ENCODE results near the gene ARHGAP15. TPM values are rescaled to one million over a fixed set of nuclear protein-coding genes. Genes with fewer than 3 reads are reported as not detected.

ARHGAP15 gene
- total RNA-seq, 1 donor from 2014 or later: 9.1 TPM

GRCh38 chr2:143482771-143483170 is 353.6 kb downstream of the ARHGAP15 start:
- intact Hi-C loops (cut with DNase I): no loop called here
- no peak for DNase-seq (ENCODE audit: extremely low spot score in 2 of 2)
- TF ChIP-seq CTCF (IDR thresholded peaks at IDR 0.05) (no peak), POLR2AphosphoS5 (IDR thresholded peaks at IDR 0.05; ENCODE audit: insufficient read depth in 1 of 2, low read depth in 1 of 2) (no peak), POLR2A (IDR thresholded peaks at IDR 0.05) (no peak)
- no peaks in the 10 kb centered on the region for H3K27me3 ChIP-seq
- no peaks in the 10 kb centered on the region for H3K36me3 ChIP-seq
- H3K4me1 ChIP-seq: peaks cover 16% of the 10 kb centered on the region
- peak overlapping the region; percentile 47 for H3K27ac ChIP-seq
- H3K4me3 ChIP-seq: no peak overlapping the region
- H3K9me3 ChIP-seq: no peaks in the 10 kb centered on the region

GRCh38 chr2:143486976-143487375 is 357.8 kb downstream of the ARHGAP15 start:
- TF ChIP-seq CTCF (IDR thresholded peaks at IDR 0.05) (no peak), POLR2A (IDR thresholded peaks at IDR 0.05) (no peak), POLR2AphosphoS5 (IDR thresholded peaks at IDR 0.05; ENCODE audit: insufficient read depth in 1 of 2, low read depth in 1 of 2) (no peak)
- intact Hi-C loops (cut with DNase I): no loop called here

GRCh38 chr2:143489145-143489544 is 359.9 kb downstream of the ARHGAP15 start:
- TF ChIP-seq CTCF (IDR thresholded peaks at IDR 0.05) (no peak), POLR2AphosphoS5 (IDR thresholded peaks at IDR 0.05; ENCODE audit: insufficient read depth in 1 of 2, low read depth in 1 of 2) (no peak), POLR2A (IDR thresholded peaks at IDR 0.05) (no peak)
- intact Hi-C loops (cut with DNase I): no loop called here
- no peak for DNase-seq (ENCODE audit: extremely low spot score in 2 of 2)
- H3K4me3 ChIP-seq: no peak overlapping the region
- H3K27ac ChIP-seq: no peak overlapping the region
- H3K4me1 ChIP-seq: no peaks in the 10 kb centered on the region
- no peaks in the 10 kb centered on the region for H3K9me3 ChIP-seq
- no peaks in the 10 kb centered on the region for H3K27me3 ChIP-seq
- no peaks in the 10 kb centered on the region for H3K36me3 ChIP-seq

More at GRCh38 chr2:143486976-143487375, 357.8 kb downstream of the ARHGAP15 start:
- Histone ChIP-seq H3K9me3 (no peaks in the 10 kb centered on the region), H3K4me3 (no peak overlapping the region), H3K4me1 (peaks cover 7% of the 10 kb centered on the region), H3K36me3 (no peaks in the 10 kb centered on the region), H3K27me3 (no peaks in the 10 kb centered on the region), H3K27ac (no peak overlapping the region)
- no peak for DNase-seq (ENCODE audit: extremely low spot score in 2 of 2)

GRCh38 chr2:143491131-143491530 is 361.9 kb downstream of the ARHGAP15 start:
- Histone ChIP-seq H3K4me1 (no peaks in the 10 kb centered on the region), H3K36me3 (no peaks in the 10 kb centered on the region), H3K4me3 (no peak overlapping the region), H3K27ac (no peak overlapping the region), H3K27me3 (no peaks in the 10 kb centered on the region), H3K9me3 (no peaks in the 10 kb centered on the region)
- intact Hi-C loops (cut with DNase I): no loop called here
- no peak for DNase-seq (ENCODE audit: extremely low spot score in 2 of 2)
- TF ChIP-seq POLR2A (IDR thresholded peaks at IDR 0.05) (no peak), CTCF (IDR thresholded peaks at IDR 0.05) (no peak), POLR2AphosphoS5 (IDR thresholded peaks at IDR 0.05; ENCODE audit: insufficient read depth in 1 of 2, low read depth in 1 of 2) (no peak)

GRCh38 chr2:143493339-143493738 is 364.1 kb downstream of the ARHGAP15 start:
- DNase-seq (ENCODE audit: extremely low spot score in 2 of 2): no peak
- H3K27me3 ChIP-seq: no peaks in the 10 kb centered on the region
- no peak for TF ChIP-seq POLR2A (IDR thresholded peaks at IDR 0.05)
- TF ChIP-seq POLR2AphosphoS5 (IDR thresholded peaks at IDR 0.05; ENCODE audit: insufficient read depth in 1 of 2, low read depth in 1 of 2): no peak
- TF ChIP-seq CTCF (IDR thresholded peaks at IDR 0.05): no peak
- intact Hi-C loops (cut with DNase I): no loop called here
- no peak overlapping the region for H3K4me3 ChIP-seq
- H3K27ac ChIP-seq: no peak overlapping the region
- H3K36me3 ChIP-seq: no peaks in the 10 kb centered on the region
- no peaks in the 10 kb centered on the region for H3K9me3 ChIP-seq
- H3K4me1 ChIP-seq: no peaks in the 10 kb centered on the region

All from vagina (tissue), 2 donors.